Aortic smooth muscle cell (primary cell): Measurements from ENCODE around the gene CBX6. TPM values are rescaled to one million over a fixed set of nuclear protein-coding genes. Genes with fewer than 3 reads are reported as not detected.

Experiments used
- total RNA-seq: library from RNA; depleted of rRNA; stranded (reverse); fragments of >200 nt; gene quantifications from 2 replicates; pipeline ENCODE4 v1.2.3, GENCODE V29; 2014

The CBX6 gene
- total RNA-seq = 57.9 and 60.9 TPM in 2 replicates

DNA sequence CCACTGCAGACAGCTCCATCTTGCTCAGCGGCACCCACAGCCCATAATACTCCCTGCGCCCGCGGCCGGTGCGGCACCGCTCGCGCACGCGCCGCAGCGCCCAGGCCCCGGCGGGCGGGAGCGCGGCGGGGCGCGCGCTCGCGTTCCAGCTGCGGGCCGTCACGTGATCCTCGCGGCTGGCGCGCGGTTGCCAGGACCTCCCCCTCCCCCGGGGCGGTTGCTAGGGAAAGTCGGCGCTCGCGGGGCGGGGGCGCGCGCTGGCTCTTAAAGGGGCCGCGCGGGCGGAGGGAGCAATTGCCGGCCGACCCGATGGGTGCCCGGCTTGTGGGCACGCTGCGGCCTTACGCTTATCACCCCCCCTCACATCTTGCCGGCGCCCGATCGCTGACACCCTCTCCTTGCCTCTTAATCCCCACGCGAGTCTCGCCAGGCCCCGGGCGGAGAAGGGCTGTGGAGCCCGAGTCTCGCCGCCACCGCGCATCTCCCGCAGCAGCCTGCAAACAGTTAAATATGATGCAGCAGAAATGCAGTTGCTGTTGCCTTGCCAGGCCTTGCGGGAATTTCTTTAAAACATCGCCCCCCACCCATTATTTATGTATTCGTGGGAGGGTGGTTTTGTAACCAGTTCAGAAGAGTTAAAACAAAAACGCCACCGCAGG is at the start of gene CBX6:
Gene CBX6 (minus strand): TSS at position 45 of the 659 bp plus-strand sequence. CDS start 26 bp downstream, at position 19.

DNA sequence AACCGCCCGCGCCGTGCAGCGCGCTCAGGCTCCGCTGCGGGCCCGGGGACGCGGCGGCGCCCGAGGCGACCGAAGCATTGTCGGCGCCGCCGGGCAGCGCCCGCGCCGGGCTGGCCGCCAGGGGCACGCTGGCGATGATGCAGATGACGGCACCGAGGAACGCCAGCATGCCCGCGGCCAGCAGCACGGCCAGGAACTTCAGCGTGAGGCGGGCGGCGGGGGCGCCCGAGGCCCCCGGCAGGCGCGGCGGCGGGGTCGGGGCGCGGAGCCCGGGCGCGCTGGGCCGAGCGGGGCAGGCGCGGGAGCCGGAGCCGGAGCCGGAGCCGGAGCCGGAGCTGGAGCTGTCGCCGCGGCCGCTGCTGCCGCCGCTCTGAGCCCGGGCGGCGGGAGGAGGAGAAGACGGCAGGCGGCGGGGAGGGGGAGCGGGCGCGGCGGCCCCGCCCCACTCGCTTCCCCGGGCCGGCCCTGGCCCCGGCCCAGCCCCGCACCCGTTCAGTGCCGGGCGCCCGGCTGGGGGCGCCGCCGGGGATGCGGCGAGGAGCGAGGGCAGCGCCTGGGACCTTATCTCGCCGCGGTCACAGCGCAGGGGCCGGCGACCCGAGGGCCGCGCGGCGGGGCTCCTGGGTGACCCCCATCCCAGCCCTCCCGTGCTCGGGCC is 28.2 kb downstream of the CBX6 start, which contains the start of gene NPTXR:
Gene NPTXR (minus strand): TSS at position 372 of the 658 bp plus-strand sequence.

Other genes with a start within 250 kb of the CBX6 start
- gene FAM227A, start 215.8 kb downstream of the CBX6 start, total RNA-seq = 1.1 and 1.8 TPM in 2 replicates
- gene CBY1, start 215.6 kb downstream of the CBX6 start, total RNA-seq = 19.2 and 20.9 TPM in 2 replicates
- 51.5 and 55.1 TPM in 2 replicates for gene TOMM22, start 190.3 kb downstream of the CBX6 start, total RNA-seq
- 66.4 and 66.5 TPM in 2 replicates for gene JOSD1, start 171.3 kb downstream of the CBX6 start, total RNA-seq
- 38.2 and 41.9 TPM in 2 replicates for gene GTPBP1, start 166.3 kb downstream of the CBX6 start, total RNA-seq
- 117 and 146 TPM in 2 replicates for gene SUN2, start 116.2 kb downstream of the CBX6 start, total RNA-seq
- gene DNAL4, start 78.1 kb downstream of the CBX6 start, total RNA-seq = 14.9 and 15.4 TPM in 2 replicates
- 0.79 and 1.1 TPM in 2 replicates for gene NPTXR, start 28.2 kb downstream of the CBX6 start, total RNA-seq
- gene APOBEC3A, start 85.4 kb upstream of the CBX6 start, total RNA-seq = not detected in 2 replicates
- 5.0 and 5.2 TPM in 2 replicates for gene APOBEC3B, start 110.1 kb upstream of the CBX6 start, total RNA-seq
- 8.3 and 12.8 TPM in 2 replicates for gene APOBEC3C, start 142.0 kb upstream of the CBX6 start, total RNA-seq
- gene APOBEC3D, start 148.9 kb upstream of the CBX6 start, total RNA-seq = 1.2 and 1.9 TPM in 2 replicates
- 8.6 and 8.7 TPM in 2 replicates for gene APOBEC3F, start 168.6 kb upstream of the CBX6 start, total RNA-seq
- gene APOBEC3G, start 205.1 kb upstream of the CBX6 start, total RNA-seq = 10.4 and 11.0 TPM in 2 replicates
- 0.62 and 1.2 TPM in 2 replicates for gene APOBEC3H, start 225.0 kb upstream of the CBX6 start, total RNA-seq